DOHH2 (cell line): ENCODE results near the gene KRTAP10-1.

ENCODE experiments used
- H3F3A ChIP-seq: fragments of 200-600 bp; sonication (generic), shearing (Covaris generic); 2 replicates; pipeline ENCODE4 v1.6.0; 2016; ENCODE audit warnings: antibody characterized with exemption, mild to moderate bottlenecking; ENCODE audit not compliant: control insufficient read depth, insufficient read depth
- H3K27ac ChIP-seq: fragments of 200-600 bp; sonication (generic); 2 replicates; pipeline ENCODE4 v1.5.1; 2014; ENCODE audit warnings: low read depth, mild to moderate bottlenecking, low read length, moderate library complexity
- H3K27me3 ChIP-seq: fragments of 200-600 bp; sonication (generic); 2 replicates; pipeline ENCODE4 v1.6.1; 2014; ENCODE audit warnings: mild to moderate bottlenecking, low read length, mixed read lengths; ENCODE audit not compliant: control insufficient read depth
- H3K36me3 ChIP-seq: fragments of 200-600 bp; sonication (generic); 2 replicates; pipeline ENCODE4 v1.6.1; 2014; ENCODE audit warnings: mild to moderate bottlenecking, low read length, moderate library complexity, mixed read lengths; ENCODE audit not compliant: control insufficient read depth
- H3K4me1 ChIP-seq: fragments of 200-600 bp; sonication (generic); 2 replicates; pipeline ENCODE4 v1.6.1; 2014; ENCODE audit warnings: mild to moderate bottlenecking, low read length, mixed read lengths; ENCODE audit not compliant: control insufficient read depth
- H3K4me2 ChIP-seq: fragments of 200-600 bp; sonication (generic); 2 replicates; pipeline ENCODE4 v1.6.0; 2014; ENCODE audit warnings: mild to moderate bottlenecking, low read length, moderate library complexity
- H3K4me3 ChIP-seq: fragments of 200-600 bp; sonication (generic); 2 replicates; pipeline ENCODE4 v1.5.1; 2014; ENCODE audit warnings: mild to moderate bottlenecking, low read length, mixed read lengths
- H3K79me2 ChIP-seq: fragments of 200-600 bp; sonication (generic); 2 replicates; pipeline ENCODE4 v1.6.1; 2014; ENCODE audit warnings: mild to moderate bottlenecking, low read length, mixed read lengths; ENCODE audit not compliant: control insufficient read depth
- H3K9me2 ChIP-seq: fragments of 200-600 bp; sonication (generic); replicated peaks from 2 replicates; pipeline ENCODE4 v1.6.1; 2014; ENCODE audit warnings: mild to moderate bottlenecking, low read length, mixed read lengths; ENCODE audit not compliant: control insufficient read depth
- H3K9me3 ChIP-seq: fragments of 200-600 bp; sonication (generic); 2 replicates; pipeline ENCODE4 v1.6.1; 2014; ENCODE audit warnings: antibody characterized with exemption, low read length, mixed read lengths; ENCODE audit not compliant: control insufficient read depth, insufficient read depth
- H4K20me1 ChIP-seq: fragments of 200-600 bp; sonication (generic); 2 replicates; pipeline ENCODE4 v1.6.0; 2014; ENCODE audit warnings: low read depth, mild to moderate bottlenecking, antibody characterized with exemption, low read length, moderate library complexity; ENCODE audit not compliant: control insufficient read depth, insufficient read depth
- EZH2phosphoT487 ChIP-seq: fragments of 200-600 bp; sonication (generic); IDR thresholded peaks from 2 replicates; pipeline ENCODE4 v1.6.1; 2017; ENCODE audit warnings: borderline replicate concordance, mild to moderate bottlenecking, antibody characterized with exemption, low read length, moderate library complexity, mixed read lengths
- TF ChIP-seq, protein P1 (sequence below): fragments of 200-600 bp; sonication (generic); IDR thresholded peaks from one replicate; pipeline ENCODE4 v1.5.1; 2014; ENCODE audit warnings: antibody characterized with exemption, mild to moderate bottlenecking, low read depth, low read length; ENCODE audit not compliant: poor library complexity, severe bottlenecking

The KRTAP10-1 gene

DNA sequence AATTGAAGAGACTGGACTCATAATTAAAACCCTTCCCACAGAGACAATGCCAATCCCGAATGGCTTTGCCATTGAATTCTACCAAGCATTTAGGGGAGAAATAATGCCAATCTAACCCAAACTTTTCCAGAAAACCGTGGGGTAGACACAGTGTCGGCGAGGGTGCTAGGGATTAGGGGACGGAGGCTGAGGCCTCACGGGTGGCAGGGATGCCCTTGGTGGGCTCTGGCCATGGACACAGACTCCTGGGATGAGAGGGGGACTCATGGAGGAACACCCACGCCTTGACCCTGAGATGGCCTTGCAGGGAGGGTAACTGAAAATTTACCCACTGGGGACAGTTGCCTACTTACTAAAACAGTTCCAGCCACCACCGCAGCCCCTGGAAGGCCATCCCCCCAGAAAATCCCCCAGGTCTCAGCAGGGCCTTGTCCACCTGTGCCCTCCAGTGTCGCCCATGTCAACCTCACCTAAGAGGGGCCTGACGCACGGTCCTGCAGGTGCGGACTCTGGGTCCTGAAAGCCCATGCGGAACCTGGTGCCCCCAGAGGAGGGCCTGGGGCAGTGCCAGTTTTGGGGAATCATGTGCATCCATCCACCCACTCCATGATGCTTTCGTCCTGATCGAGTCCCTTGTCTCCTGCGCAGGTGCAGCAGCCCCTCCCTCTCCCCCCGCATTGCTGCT lies 38.5 kb upstream of the KRTAP10-1 start:
- Histone ChIP-seq H4K20me1 (no peaks in the 10 kb centered on the region), H3K9me3 (peaks cover 13% of the 10 kb centered on the region; the same call in 1 of the 2 replicates), H3K79me2 (no peaks in the 10 kb centered on the region), H3F3A (no peaks in the 10 kb centered on the region), H3K36me3 (no peaks in the 10 kb centered on the region), H3K27ac (no peak overlapping the region), H3K9me2 (no peaks in the 10 kb centered on the region), H3K27me3 (no peaks in the 10 kb centered on the region), H3K4me1 (no peaks in the 10 kb centered on the region), H3K4me3 (no peak overlapping the region), H3K4me2 (no peak overlapping the region)
- TF ChIP-seq EZH2phosphoT487 = no peak
- TF ChIP-seq, protein P1, sequence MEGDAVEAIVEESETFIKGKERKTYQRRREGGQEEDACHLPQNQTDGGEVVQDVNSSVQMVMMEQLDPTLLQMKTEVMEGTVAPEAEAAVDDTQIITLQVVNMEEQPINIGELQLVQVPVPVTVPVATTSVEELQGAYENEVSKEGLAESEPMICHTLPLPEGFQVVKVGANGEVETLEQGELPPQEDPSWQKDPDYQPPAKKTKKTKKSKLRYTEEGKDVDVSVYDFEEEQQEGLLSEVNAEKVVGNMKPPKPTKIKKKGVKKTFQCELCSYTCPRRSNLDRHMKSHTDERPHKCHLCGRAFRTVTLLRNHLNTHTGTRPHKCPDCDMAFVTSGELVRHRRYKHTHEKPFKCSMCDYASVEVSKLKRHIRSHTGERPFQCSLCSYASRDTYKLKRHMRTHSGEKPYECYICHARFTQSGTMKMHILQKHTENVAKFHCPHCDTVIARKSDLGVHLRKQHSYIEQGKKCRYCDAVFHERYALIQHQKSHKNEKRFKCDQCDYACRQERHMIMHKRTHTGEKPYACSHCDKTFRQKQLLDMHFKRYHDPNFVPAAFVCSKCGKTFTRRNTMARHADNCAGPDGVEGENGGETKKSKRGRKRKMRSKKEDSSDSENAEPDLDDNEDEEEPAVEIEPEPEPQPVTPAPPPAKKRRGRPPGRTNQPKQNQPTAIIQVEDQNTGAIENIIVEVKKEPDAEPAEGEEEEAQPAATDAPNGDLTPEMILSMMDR = no peak

DNA sequence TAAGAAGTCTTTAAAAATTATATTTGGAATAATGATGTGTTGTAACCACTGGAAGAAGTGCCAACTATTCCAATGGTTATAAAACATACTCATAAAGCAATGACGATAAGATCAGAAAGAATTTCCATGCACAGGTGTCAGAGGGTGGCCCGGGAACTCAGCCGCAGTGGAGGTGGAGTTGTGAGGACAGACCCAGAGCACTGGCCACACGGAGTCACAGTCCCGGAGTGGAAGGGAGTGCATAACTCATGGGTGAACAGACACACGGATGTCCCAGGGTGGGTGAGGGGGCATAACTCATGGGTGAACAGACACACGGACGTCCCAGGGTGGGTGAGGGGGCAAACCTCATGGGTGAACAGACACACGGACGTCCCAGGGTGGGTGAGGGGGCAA lies 36.0 kb upstream of the KRTAP10-1 start:
- TF ChIP-seq EZH2phosphoT487 = no peak
- TF ChIP-seq, protein P1 = no peak
- no peaks in the 10 kb centered on the region for H3K9me2 ChIP-seq
- H3K4me3 ChIP-seq = no peak overlapping the region
- H3K4me1 ChIP-seq = no peaks in the 10 kb centered on the region
- H3K79me2 ChIP-seq = no peaks in the 10 kb centered on the region
- H3K36me3 ChIP-seq = no peaks in the 10 kb centered on the region
- no peaks in the 10 kb centered on the region for H3F3A ChIP-seq
- no peak overlapping the region for H3K4me2 ChIP-seq
- H3K27me3 ChIP-seq = no peaks in the 10 kb centered on the region
- no peaks in the 10 kb centered on the region for H4K20me1 ChIP-seq
- H3K27ac ChIP-seq = no peak overlapping the region
- H3K9me3 ChIP-seq = 0 out of 2 replicates have a peak, but pooled peaks cover 3% of the 10 kb centered on the region

DNA sequence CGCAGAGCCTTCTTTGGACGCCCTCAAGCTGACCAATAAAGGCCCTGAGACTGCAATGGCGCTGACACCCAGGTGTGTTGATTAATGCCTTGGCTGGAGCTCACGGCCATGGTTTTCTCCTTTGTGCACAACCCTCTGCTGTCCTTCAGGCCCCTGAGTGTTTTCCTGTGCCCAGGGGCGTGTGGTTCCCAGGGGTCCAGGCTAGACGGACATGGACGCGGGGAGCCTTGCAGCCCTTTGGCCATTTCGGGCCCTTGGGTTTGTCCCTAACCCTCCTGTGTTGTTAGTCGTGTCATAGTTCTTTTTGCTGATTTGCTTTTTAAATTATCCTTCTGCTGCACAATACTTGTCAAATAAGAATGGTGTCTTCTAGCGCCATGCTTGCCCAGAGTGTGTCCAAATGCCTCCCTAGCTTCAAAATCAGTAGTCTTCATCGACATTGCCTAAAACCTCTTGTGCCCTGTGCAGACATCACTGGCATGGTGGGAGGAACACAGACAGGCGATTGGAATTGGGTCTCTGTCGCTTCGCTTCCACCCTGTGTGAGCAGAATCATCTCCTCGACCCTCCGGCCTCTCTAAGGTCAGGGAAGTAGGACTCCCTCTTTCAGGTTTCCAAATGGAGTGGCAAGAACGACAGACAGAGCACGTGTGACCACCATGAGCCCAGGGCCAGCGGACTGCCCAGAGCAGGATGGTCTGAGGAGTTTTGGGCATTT lies 35.5 kb upstream of the KRTAP10-1 start:
- H3K9me2 ChIP-seq = no peaks in the 10 kb centered on the region
- no peak overlapping the region for H3K4me2 ChIP-seq
- no peaks in the 10 kb centered on the region for H3F3A ChIP-seq
- H4K20me1 ChIP-seq = no peaks in the 10 kb centered on the region
- no peaks in the 10 kb centered on the region for H3K79me2 ChIP-seq
- TF ChIP-seq, protein P1 = no peak
- TF ChIP-seq EZH2phosphoT487 = no peak
- no peaks in the 10 kb centered on the region for H3K4me1 ChIP-seq
- H3K27me3 ChIP-seq = no peaks in the 10 kb centered on the region
- no peaks in the 10 kb centered on the region for H3K36me3 ChIP-seq
- H3K27ac ChIP-seq = no peak overlapping the region
- H3K9me3 ChIP-seq = 0 out of 2 replicates have a peak, but pooled peaks cover 3% of the 10 kb centered on the region
- no peak overlapping the region for H3K4me3 ChIP-seq
